ENCODE data around the gene UGP2.

- no peak for TF ChIP-seq CTCF (IDR thresholded peaks at IDR 0.05)
- TF ChIP-seq POLR2A (IDR thresholded peaks at IDR 0.05), result no peak
- TF ChIP-seq POLR2AphosphoS5 (IDR thresholded peaks at IDR 0.05), result no peak
Measured at GRCh38 chr2:63858291-63858690, 16.6 kb downstream of the UGP2 start.

Data from transverse colon (tissue), 4 donors.